A172 (cell line): Measurements from ENCODE around the gene EPHB6. TPM values are rescaled to one million over a fixed set of nuclear protein-coding genes. Genes with fewer than 3 reads are reported as not detected.

Source experiments
- DNase-seq: peaks from one replicate; pipeline ENCODE4 v3.0.0-alpha.2; 2015; ENCODE audit warnings: low spot score
- total RNA-seq: library from RNA; depleted of rRNA; stranded (reverse); fragments of >200 nt; shearing (Covaris generic); gene quantifications from 2 replicates; pipeline ENCODE4 v1.2.3, GENCODE V29; 2014

Gene EPHB6
- total RNA-seq, 1 experiment from 2014 or later, result 2.7 TPM

- DNase-seq, result peak; percentile 70
Observed at GRCh38 chr7:142833174-142834048, 21.5 kb upstream of the EPHB6 start.

- no peak for DNase-seq
Observed at GRCh38 chr7:142835487-142835886, 19.4 kb upstream of the EPHB6 start.

- DNase-seq, result no peak
Observed at GRCh38 chr7:142836426-142836825, 18.4 kb upstream of the EPHB6 start.

GRCh38 chr7:142838461-142839213, 16.2 kb upstream of the EPHB6 start:
- DNase-seq, result no peak

- no peak for DNase-seq
Observed at GRCh38 chr7:142842251-142842766, 12.6 kb upstream of the EPHB6 start.

GRCh38 chr7:142847353-142847752, 7.5 kb upstream of the EPHB6 start:
- DNase-seq, result no peak

- no peak for DNase-seq
Observed at GRCh38 chr7:142851269-142851668, 3.6 kb upstream of the EPHB6 start.

GRCh38 chr7:142851919-142852318, 3.0 kb upstream of the EPHB6 start:
- DNase-seq, result no peak

GRCh38 chr7:142853739-142854371, 1.0 kb upstream of the EPHB6 start:
- peak; percentile 48 for DNase-seq

- DNase-seq, result no peak
Observed at GRCh38 chr7:142855114-142855743, 353 bp downstream of the EPHB6 start.

- no peak for DNase-seq
Observed at GRCh38 chr7:142855756-142856564, 1.1 kb downstream of the EPHB6 start.

- DNase-seq, result no peak
Observed at GRCh38 chr7:142856565-142857245, 1.8 kb downstream of the EPHB6 start.

- DNase-seq, result no peak
Observed at GRCh38 chr7:142857625-142858024, 2.7 kb downstream of the EPHB6 start.

- no peak for DNase-seq
Observed at GRCh38 chr7:142859411-142859810, 4.5 kb downstream of the EPHB6 start.

- DNase-seq, result peak; percentile 10
Observed at GRCh38 chr7:142859829-142860228, 5.0 kb downstream of the EPHB6 start.

GRCh38 chr7:142860968-142861367, 6.1 kb downstream of the EPHB6 start:
- no peak for DNase-seq

- no peak for DNase-seq
Observed at GRCh38 chr7:142862351-142862750, 7.5 kb downstream of the EPHB6 start.

GRCh38 chr7:142862786-142863400, 8.0 kb downstream of the EPHB6 start:
- no peak for DNase-seq

GRCh38 chr7:142863891-142864685, 9.2 kb downstream of the EPHB6 start:
- no peak for DNase-seq
